ENCODE data around the gene PPP2R3A. TPM values are rescaled to one million over a fixed set of nuclear protein-coding genes. Genes with fewer than 3 reads are reported as not detected.

Gene PPP2R3A
- total and polyA plus RNA-seq, 2 of the 13 experiments (the other 11 are each of a cell fraction or from before 2014, with no cell fraction given): 0.07 to 0.12 TPM

DNA sequence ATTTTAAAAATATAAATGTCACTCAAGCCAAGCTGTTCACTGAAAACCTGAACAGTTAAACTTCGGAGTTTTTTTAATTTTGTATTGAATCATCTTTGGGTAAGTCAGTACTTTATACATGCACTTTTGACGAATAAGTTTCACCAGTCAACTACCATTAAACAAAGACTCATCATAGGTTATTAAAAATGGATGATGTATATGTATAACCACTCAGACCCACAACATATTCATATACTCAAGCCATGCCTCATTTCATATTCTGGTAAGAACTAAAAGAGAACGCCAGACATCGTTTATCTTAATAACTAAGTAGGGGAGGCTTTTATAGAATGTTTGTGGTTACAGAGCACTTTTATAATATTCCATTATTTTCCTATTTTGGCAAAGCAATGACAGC is 212.3 kb downstream of the PPP2R3A start (continued):
- TF ChIP-seq MIXL1 (CRISPR knock-in tag; IDR thresholded peaks at IDR 0.05) (no peak), HDAC1 (CRISPR knock-in tag; IDR thresholded peaks at IDR 0.05) (no peak)
- TF ChIP-seq, protein P1, sequence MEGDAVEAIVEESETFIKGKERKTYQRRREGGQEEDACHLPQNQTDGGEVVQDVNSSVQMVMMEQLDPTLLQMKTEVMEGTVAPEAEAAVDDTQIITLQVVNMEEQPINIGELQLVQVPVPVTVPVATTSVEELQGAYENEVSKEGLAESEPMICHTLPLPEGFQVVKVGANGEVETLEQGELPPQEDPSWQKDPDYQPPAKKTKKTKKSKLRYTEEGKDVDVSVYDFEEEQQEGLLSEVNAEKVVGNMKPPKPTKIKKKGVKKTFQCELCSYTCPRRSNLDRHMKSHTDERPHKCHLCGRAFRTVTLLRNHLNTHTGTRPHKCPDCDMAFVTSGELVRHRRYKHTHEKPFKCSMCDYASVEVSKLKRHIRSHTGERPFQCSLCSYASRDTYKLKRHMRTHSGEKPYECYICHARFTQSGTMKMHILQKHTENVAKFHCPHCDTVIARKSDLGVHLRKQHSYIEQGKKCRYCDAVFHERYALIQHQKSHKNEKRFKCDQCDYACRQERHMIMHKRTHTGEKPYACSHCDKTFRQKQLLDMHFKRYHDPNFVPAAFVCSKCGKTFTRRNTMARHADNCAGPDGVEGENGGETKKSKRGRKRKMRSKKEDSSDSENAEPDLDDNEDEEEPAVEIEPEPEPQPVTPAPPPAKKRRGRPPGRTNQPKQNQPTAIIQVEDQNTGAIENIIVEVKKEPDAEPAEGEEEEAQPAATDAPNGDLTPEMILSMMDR (CRISPR knock-in tag; IDR thresholded peaks at IDR 0.05): no peak

DNA sequence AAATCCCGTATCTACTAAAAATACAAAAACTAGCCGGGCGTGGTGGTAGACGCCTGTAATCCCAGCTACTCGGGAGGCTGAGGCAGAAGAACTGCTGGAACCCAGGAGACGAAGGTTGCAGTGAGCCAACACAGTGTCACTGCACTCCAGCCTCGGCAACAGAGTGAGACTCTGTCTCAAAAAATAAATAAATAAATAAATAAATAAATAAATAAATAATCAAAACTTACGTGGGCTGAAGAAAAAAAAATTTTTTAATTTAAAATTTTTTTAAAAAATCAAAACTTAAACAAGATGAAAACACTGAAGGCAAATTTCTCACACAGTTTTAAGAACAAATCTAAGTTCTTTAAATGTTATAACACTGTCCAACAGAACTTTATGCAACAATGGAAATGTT is 216.2 kb downstream of the PPP2R3A start:
- POLR2A ChIA-PET: interaction anchor here (1.8 kb wide), 1 partner anchor 15 kb away, joined by 8 read pairs; the partner anchor contains the start of gene MSL2
- Histone ChIP-seq H2AFZ (ENCODE audit: low read length) (no peak overlapping the region), H3K27ac (ENCODE audit: extremely low read length, insufficient read depth, low read length) (no peak overlapping the region), H3K4me2 (ENCODE audit: low read depth, low read length) (no peak overlapping the region), H3K4me1 (ENCODE audit: insufficient read depth, low read length) (peaks cover 62% of the 10 kb centered on the region), H3K4me3 (replicated peaks in 1 of 3; ENCODE audit: insufficient read depth in 1 of 3, low read depth in 2 of 3, low read length in 3 of 3) (no peak overlapping the region), H3K27me3 (ENCODE audit: control insufficient read depth in 1 of 2, insufficient read depth in 2 of 2, low read length in 2 of 2) (no peaks in the 10 kb centered on the region), H3K9ac (ENCODE audit: insufficient read depth, low read depth, low read length) (no peak overlapping the region), H3K36me3 (replicated peaks in 1 of 2; ENCODE audit: control insufficient read depth in 1 of 2, insufficient read depth in 2 of 2, low read length in 2 of 2) (no peaks in the 10 kb centered on the region), H4K20me1 (ENCODE audit: insufficient read depth, low read length) (peaks cover 73% of the 10 kb centered on the region), H3K9me3 (ENCODE audit: low read length) (no peaks in the 10 kb centered on the region), H3K79me2 (ENCODE audit: insufficient read depth, low read length) (peaks cover 96% of the 10 kb centered on the region)
- intact Hi-C loops (cut with micrococcal nuclease; ENCODE audit: unreplicated experiment) (no loop called here), in situ Hi-C loops (cut with HindIII; ENCODE audit: extremely low pct_ligation_motif_present, low pct_unique_long_range_greater_than_20kb) (no loop called here)
- no peak for ATAC-seq
- WGBS (ENCODE audit: low lambda C conversion rate): 96% methylated on average over 8 of the region's 8 CpGs
- no peak for DNase-seq (ENCODE audit: low spot score)
- TF ChIP-seq MTF2 (CRISPR knock-in tag; IDR thresholded peaks at IDR 0.05; ENCODE audit: borderline replicate concordance) (no peak), ZNF543 (CRISPR knock-in tag; IDR thresholded peaks at IDR 0.05) (no peak), ZBTB7B (CRISPR knock-in tag; IDR thresholded peaks at IDR 0.05) (no peak), ZKSCAN5 (CRISPR knock-in tag; IDR thresholded peaks at IDR 0.05) (no peak), MED13 (CRISPR knock-in tag; IDR thresholded peaks at IDR 0.05) (no peak), ZFP82 (CRISPR knock-in tag; IDR thresholded peaks at IDR 0.05; ENCODE audit: borderline replicate concordance) (no peak), DMAP1 (CRISPR knock-in tag; IDR thresholded peaks at IDR 0.05) (no peak), SAP130 (CRISPR knock-in tag; IDR thresholded peaks at IDR 0.05; ENCODE audit: low read depth) (no peak)
- TF ChIP-seq, protein P2, sequence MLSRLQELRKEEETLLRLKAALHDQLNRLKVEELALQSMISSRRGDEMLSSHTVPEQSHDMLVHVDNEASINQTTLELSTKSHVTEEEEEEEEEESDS (CRISPR knock-in tag; IDR thresholded peaks at IDR 0.05; ENCODE audit: borderline replicate concordance): no peak
- TF ChIP-seq, protein P3, sequence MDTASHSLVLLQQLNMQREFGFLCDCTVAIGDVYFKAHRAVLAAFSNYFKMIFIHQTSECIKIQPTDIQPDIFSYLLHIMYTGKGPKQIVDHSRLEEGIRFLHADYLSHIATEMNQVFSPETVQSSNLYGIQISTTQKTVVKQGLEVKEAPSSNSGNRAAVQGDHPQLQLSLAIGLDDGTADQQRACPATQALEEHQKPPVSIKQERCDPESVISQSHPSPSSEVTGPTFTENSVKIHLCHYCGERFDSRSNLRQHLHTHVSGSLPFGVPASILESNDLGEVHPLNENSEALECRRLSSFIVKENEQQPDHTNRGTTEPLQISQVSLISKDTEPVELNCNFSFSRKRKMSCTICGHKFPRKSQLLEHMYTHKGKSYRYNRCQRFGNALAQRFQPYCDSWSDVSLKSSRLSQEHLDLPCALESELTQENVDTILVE (CRISPR knock-in tag; IDR thresholded peaks at IDR 0.05): no peak
- TF ChIP-seq, protein P4, sequence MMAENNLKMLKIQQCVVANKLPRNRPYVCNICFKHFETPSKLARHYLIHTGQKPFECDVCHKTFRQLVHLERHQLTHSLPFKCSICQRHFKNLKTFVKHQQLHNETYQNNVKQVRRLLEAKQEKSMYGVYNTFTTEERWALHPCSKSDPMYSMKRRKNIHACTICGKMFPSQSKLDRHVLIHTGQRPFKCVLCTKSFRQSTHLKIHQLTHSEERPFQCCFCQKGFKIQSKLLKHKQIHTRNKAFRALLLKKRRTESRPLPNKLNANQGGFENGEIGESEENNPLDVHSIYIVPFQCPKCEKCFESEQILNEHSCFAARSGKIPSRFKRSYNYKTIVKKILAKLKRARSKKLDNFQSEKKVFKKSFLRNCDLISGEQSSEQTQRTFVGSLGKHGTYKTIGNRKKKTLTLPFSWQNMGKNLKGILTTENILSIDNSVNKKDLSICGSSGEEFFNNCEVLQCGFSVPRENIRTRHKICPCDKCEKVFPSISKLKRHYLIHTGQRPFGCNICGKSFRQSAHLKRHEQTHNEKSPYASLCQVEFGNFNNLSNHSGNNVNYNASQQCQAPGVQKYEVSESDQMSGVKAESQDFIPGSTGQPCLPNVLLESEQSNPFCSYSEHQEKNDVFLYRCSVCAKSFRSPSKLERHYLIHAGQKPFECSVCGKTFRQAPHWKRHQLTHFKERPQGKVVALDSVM (CRISPR knock-in tag; IDR thresholded peaks at IDR 0.05): no peak
- BruUV-seq (replicated peaks): no TSS peak
- CTCF ChIA-PET (ENCODE audit: low intra/inter-chr PET ratio, low total read pairs): no interaction called here
- no peak for FAIRE-seq

Data from HepG2 (cell line).